Body of pancreas (tissue), 4 donors: Measurements from ENCODE around the gene EHBP1L1. TPM values are rescaled to one million over a fixed set of nuclear protein-coding genes. Genes with fewer than 3 reads are reported as not detected.

ENCODE experiments used
- ATAC-seq: fragments of 150-250 bp; one replicate; pipeline ENCODE4 v1.9.1; 2016
- DNase-seq, 4 donors: peaks; one replicate each; pipeline ENCODE4 v3.0.0-alpha.2; 2019
- H3K27ac ChIP-seq, 4 donors: fragments of 200-600 bp; sonication (generic); 1 replicate in 3 of 4; 2 replicates in 1 of 4; pipeline versions ENCODE4 v1.5.1 to v1.6.1; 2016 to 2019; ENCODE audit warnings: mild to moderate bottlenecking in 1 of 4, mixed read lengths in 1 of 4, moderate library complexity in 1 of 4
- H3K27me3 ChIP-seq, 2 donors: fragments of 200-600 bp; sonication (generic); one replicate each; pipeline ENCODE4 v1.6.0; 2016; ENCODE audit warnings: mild to moderate bottlenecking in 1 of 2
- H3K36me3 ChIP-seq, 2 donors: fragments of 200-600 bp; sonication (generic); replicated peaks in 1 of 2; 2 replicates each; pipeline ENCODE4 v1.5.1; 2016; ENCODE audit warnings: low read depth in 2 of 2; ENCODE audit not compliant: insufficient read depth in 1 of 2
- H3K4me1 ChIP-seq: fragments of 200-600 bp; sonication (generic); one replicate; pipeline ENCODE4 v1.6.0; 2016
- H3K4me3 ChIP-seq, 2 donors: fragments of 200-600 bp; sonication (generic); 1 replicate in 1 of 2; 2 replicates in 1 of 2; pipeline ENCODE4 v1.5.1; 2016 to 2019
- H3K9me3 ChIP-seq, 3 donors: fragments of 200-600 bp; sonication (generic); 1 replicate in 2 of 3; 2 replicates in 1 of 3; pipeline ENCODE4 v1.5.1; 2016
- CTCF ChIP-seq, 7 experiments: fragments of 450-650 bp in 4 of 7; fragments of 200-600 bp in 3 of 7; sonication (generic) in 3 of 7; IDR thresholded peaks; one replicate each; pipeline ENCODE4 v1.5.1; 2016 to 2019; ENCODE audit warnings: antibody characterized with exemption in 7 of 7
- POLR2A ChIP-seq, 3 donors: fragments of 450-650 bp; IDR thresholded peaks; one replicate each; pipeline ENCODE4 v1.6.1; 2016; ENCODE audit warnings: antibody characterized with exemption in 3 of 3, mild to moderate bottlenecking in 2 of 3
- WGBS, 2 donors: methylation state at CpG; one replicate each; pipeline ENCODE4 v1.1.5; 2017; 5-methylcytosine and 5-hydroxymethylcytosine counted together
- intact Hi-C: fragments of 100-400 bp; cut with DNase I; formaldehyde crosslinking; loops from one replicate; pipeline ENCODE4 v1.15.1; 2023
- total RNA-seq, 2 donors: library from RNA; depleted of rRNA; stranded (reverse); fragments of >200 nt; gene quantifications; one replicate each; pipeline ENCODE4 v1.1.0, GENCODE V29; 2016

EHBP1L1 gene
- total RNA-seq, 2 donors from 2014 or later = 35.0 to 76.1 TPM

- 94 to 97% methylated on average over 12 to 15 of the region's 16 CpGs for WGBS, 2 donors
- DNase-seq (no peak), ATAC-seq (no peak)
- Histone ChIP-seq H3K4me1 (peaks cover 4% of the 10 kb centered on the region), H3K4me3 (no peak overlapping the region), H3K36me3 (peaks cover 0 to 10% of the 10 kb centered on the region in 2 donors), H3K27ac (no peak overlapping the region), H3K27me3 (no peaks in the 10 kb centered on the region), H3K9me3 (no peaks in the 10 kb centered on the region)
- intact Hi-C loops = no loop called here
- TF ChIP-seq CTCF (IDR thresholded peaks at IDR 0.05) (no peak), POLR2A (IDR thresholded peaks at IDR 0.05) (no peak)
Measured at GRCh38 chr11:65598258-65598699, 22.4 kb downstream of the EHBP1L1 start.

GRCh38 chr11:65599216-65599954 lies 23.5 kb downstream of the EHBP1L1 start:
- Histone ChIP-seq H3K36me3 (peaks cover 6 to 12% of the 10 kb centered on the region in 2 donors), H3K27ac (no peak overlapping the region), H3K9me3 (no peaks in the 10 kb centered on the region), H3K4me1 (no peaks in the 10 kb centered on the region), H3K27me3 (no peaks in the 10 kb centered on the region), H3K4me3 (no peak overlapping the region)
- 91 to 92% methylated on average over 31 to 38 of the region's 49 CpGs for WGBS, 2 donors
- no peak for DNase-seq
- intact Hi-C loops = no loop called here
- no peak for TF ChIP-seq POLR2A (IDR thresholded peaks at IDR 0.05)
- TF ChIP-seq CTCF (IDR thresholded peaks at IDR 0.05) = no peak
- no peak for ATAC-seq

- ATAC-seq (no peak), DNase-seq (no peak)
- H3K27ac ChIP-seq = no peak overlapping the region
- H3K4me3 ChIP-seq = no peak overlapping the region
- no peaks in the 10 kb centered on the region for H3K9me3 ChIP-seq
- intact Hi-C loops = no loop called here
- TF ChIP-seq CTCF (IDR thresholded peaks at IDR 0.05) = no peak
- no peak for TF ChIP-seq POLR2A (IDR thresholded peaks at IDR 0.05)
- WGBS, 2 donors = 92% methylated on average over 6 of the region's 6 CpGs; no CpG with 5 or more reads in 1 of the 2 donors
- H3K36me3 ChIP-seq = peaks cover 11 to 17% of the 10 kb centered on the region in 2 donors
- no peaks in the 10 kb centered on the region for H3K4me1 ChIP-seq
- H3K27me3 ChIP-seq = no peaks in the 10 kb centered on the region
Measured at GRCh38 chr11:65599955-65600246, 24.0 kb downstream of the EHBP1L1 start.

- peaks cover 18 to 19% of the 10 kb centered on the region in 2 donors for H3K36me3 ChIP-seq
- intact Hi-C loops = no loop called here
- TF ChIP-seq CTCF (IDR thresholded peaks at IDR 0.05) (no peak), POLR2A (IDR thresholded peaks at IDR 0.05) (no peak)
Measured at GRCh38 chr11:65604258-65604657, 28.4 kb downstream of the EHBP1L1 start.

More at GRCh38 chr11:65604258-65604657, 28.4 kb downstream of the EHBP1L1 start:
- no peak for ATAC-seq
- no peak for DNase-seq
- Histone ChIP-seq H3K4me1 (no peaks in the 10 kb centered on the region), H3K4me3 (no peak overlapping the region), H3K9me3 (no peaks in the 10 kb centered on the region), H3K27me3 (no peaks in the 10 kb centered on the region), H3K27ac (no peak overlapping the region)
- WGBS, 2 donors = 100% methylated on average over 1 of the region's 1 CpG
